GM13977 (cell line): Measurements from ENCODE around the gene HTD2.

ENCODE experiments used
- DNase-seq: peaks from one replicate; pipeline ENCODE4 v3.0.0; 2012; ENCODE audit warnings: low spot score
- CTCF ChIP-seq: IDR thresholded peaks from 2 replicates; pipeline ENCODE4 v1.5.1; 2012; ENCODE audit warnings: mild to moderate bottlenecking, control low read depth; ENCODE audit not compliant: insufficient read depth; ENCODE audit errors: extremely low read depth, missing control alignments
- in situ Hi-C: fragments of 300-500 bp; cut with MboI; formaldehyde crosslinking; loops from one replicate; pipeline ENCODE4 v1.12.0; 2022; ENCODE audit warnings: low sequenced_read_pairs, low pct_unique_long_range_greater_than_20kb, mixed read lengths, inconsistent platforms; ENCODE audit not compliant: unreplicated experiment

Gene HTD2

GRCh38 chr3:58353722-58354553 lies 47.6 kb downstream of the HTD2 start:
- no peak for TF ChIP-seq CTCF
- in situ Hi-C loops: no loop called here
- no peak for DNase-seq

- DNase-seq: peak; percentile 50
- in situ Hi-C loops: no loop called here
- TF ChIP-seq CTCF: no peak
Measured at GRCh38 chr3:58355179-58355578, 48.9 kb downstream of the HTD2 start.

GRCh38 chr3:58356054-58356453 lies 49.7 kb downstream of the HTD2 start:
- in situ Hi-C loops: no loop called here
- DNase-seq: no peak
- no peak for TF ChIP-seq CTCF

GRCh38 chr3:58357402-58357801 lies 51.1 kb downstream of the HTD2 start:
- in situ Hi-C loops: no loop called here
- DNase-seq: no peak
- no peak for TF ChIP-seq CTCF

GRCh38 chr3:58358092-58358491 lies 51.8 kb downstream of the HTD2 start:
- TF ChIP-seq CTCF: no peak
- DNase-seq: no peak
- in situ Hi-C loops: no loop called here

GRCh38 chr3:58358808-58359207 lies 52.5 kb downstream of the HTD2 start:
- no peak for TF ChIP-seq CTCF
- in situ Hi-C loops: no loop called here
- DNase-seq: no peak
